HG03342 (cell line): ENCODE data around the gene TSPAN2.
A peak's percentile ranks its signal among the peaks of the same experiment; 100 is the strongest.

Experiments used
- ATAC-seq: cut with Tn5 transposase; IDR thresholded peaks from one replicate; pipeline ENCODE4 v1.9.1; 2021; ENCODE audit warnings: mild to moderate bottlenecking, moderate library complexity; ENCODE audit not compliant: unreplicated experiment

TSPAN2 gene

GRCh38 chr1:115089420-115090185 lies at the start of gene TSPAN2:
Gene TSPAN2, minus strand, starts transcription at chr1:115089503. Its CDS starts 71 bp downstream, at chr1:115089432.
- no peak for ATAC-seq

GRCh38 chr1:115138973-115139372 lies 49.7 kb upstream of the TSPAN2 start:
- ATAC-seq: peak; percentile 94

- no peak for ATAC-seq
Measured at GRCh38 chr1:115138271-115138670, 49.0 kb upstream of the TSPAN2 start.

GRCh38 chr1:115137191-115137590 lies 47.9 kb upstream of the TSPAN2 start:
- no peak for ATAC-seq

GRCh38 chr1:115136706-115137105 lies 47.4 kb upstream of the TSPAN2 start:
- ATAC-seq: no peak

- no peak for ATAC-seq
Measured at GRCh38 chr1:115136106-115136505, 46.8 kb upstream of the TSPAN2 start.

GRCh38 chr1:115135681-115136080 lies 46.4 kb upstream of the TSPAN2 start:
- no peak for ATAC-seq

GRCh38 chr1:115134850-115135480 lies 45.7 kb upstream of the TSPAN2 start:
- ATAC-seq: no peak

- ATAC-seq: no peak
Measured at GRCh38 chr1:115134231-115134630, 44.9 kb upstream of the TSPAN2 start.

GRCh38 chr1:115133440-115133839 lies 44.1 kb upstream of the TSPAN2 start:
- ATAC-seq: no peak

- no peak for ATAC-seq
Measured at GRCh38 chr1:115130786-115131185, 41.5 kb upstream of the TSPAN2 start.

- ATAC-seq: no peak
Measured at GRCh38 chr1:115129071-115129640, 39.9 kb upstream of the TSPAN2 start.

GRCh38 chr1:115127539-115127938 lies 38.2 kb upstream of the TSPAN2 start:
- no peak for ATAC-seq

- no peak for ATAC-seq
Measured at GRCh38 chr1:115126516-115126915, 37.2 kb upstream of the TSPAN2 start.

- no peak for ATAC-seq
Measured at GRCh38 chr1:115123116-115123515, 33.8 kb upstream of the TSPAN2 start.

GRCh38 chr1:115121793-115122192 lies 32.5 kb upstream of the TSPAN2 start:
- ATAC-seq: no peak

- no peak for ATAC-seq
Measured at GRCh38 chr1:115120296-115120695, 31.0 kb upstream of the TSPAN2 start.

GRCh38 chr1:115118611-115119010 lies 29.3 kb upstream of the TSPAN2 start:
- ATAC-seq: no peak

GRCh38 chr1:115118086-115118485 lies 28.8 kb upstream of the TSPAN2 start:
- no peak for ATAC-seq

GRCh38 chr1:115117298-115117697 lies 28.0 kb upstream of the TSPAN2 start:
- no peak for ATAC-seq

- no peak for ATAC-seq
Measured at GRCh38 chr1:115116512-115116911, 27.2 kb upstream of the TSPAN2 start.

GRCh38 chr1:115115521-115116161 lies 26.3 kb upstream of the TSPAN2 start:
- ATAC-seq: no peak
